ENCODE results near the gene TRAPPC1.

The TRAPPC1 gene

DNA sequence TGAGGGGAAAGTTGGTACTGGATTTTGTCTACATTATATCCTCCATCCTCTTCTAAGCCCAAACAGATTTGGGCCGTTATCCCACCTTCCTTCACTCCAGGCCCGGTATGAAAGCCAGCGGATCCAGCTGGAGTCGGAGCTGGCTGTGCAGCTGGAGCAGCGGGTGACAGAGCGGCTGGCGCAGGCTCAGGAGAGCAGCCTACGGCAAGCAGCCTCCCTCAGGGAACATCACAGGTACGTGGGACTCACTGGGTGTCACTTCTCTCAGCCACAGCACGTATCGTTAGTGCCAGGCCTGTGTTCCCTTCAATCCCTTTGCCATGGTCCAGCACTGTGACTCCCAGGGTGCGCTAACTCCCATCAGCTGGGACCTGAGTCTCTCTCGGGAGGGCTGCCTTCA, 11.5 kb upstream of the TRAPPC1 start:
- in situ Hi-C loops (cut with HindIII; ENCODE audit: low sequenced_read_pairs), result no loop called here

- in situ Hi-C loops (cut with HindIII; ENCODE audit: low sequenced_read_pairs), result no loop called here
Observed at GRCh38 chr17:7940743-7941142, 9.0 kb upstream of the TRAPPC1 start.

DNA sequence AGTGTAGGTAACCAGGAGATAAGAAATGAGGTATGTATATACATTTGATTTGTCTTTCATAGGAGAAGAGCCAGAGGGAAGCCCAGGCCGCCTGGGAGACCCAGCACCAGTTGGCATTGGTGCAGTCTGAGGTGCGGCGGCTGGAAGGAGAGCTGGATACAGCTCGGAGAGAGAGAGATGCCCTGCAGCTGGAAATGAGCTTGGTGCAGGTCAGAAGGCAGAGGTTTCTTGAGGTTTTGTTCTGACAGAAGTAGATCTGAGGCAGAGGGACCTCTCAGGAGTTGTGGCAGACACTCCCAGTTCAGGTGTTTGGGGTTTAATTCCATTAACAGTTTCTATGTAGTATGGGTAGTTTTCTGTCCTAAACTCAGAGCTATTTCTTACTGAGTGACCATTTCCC, 8.3 kb upstream of the TRAPPC1 start:
- in situ Hi-C loops (cut with HindIII; ENCODE audit: low sequenced_read_pairs), result no loop called here

DNA sequence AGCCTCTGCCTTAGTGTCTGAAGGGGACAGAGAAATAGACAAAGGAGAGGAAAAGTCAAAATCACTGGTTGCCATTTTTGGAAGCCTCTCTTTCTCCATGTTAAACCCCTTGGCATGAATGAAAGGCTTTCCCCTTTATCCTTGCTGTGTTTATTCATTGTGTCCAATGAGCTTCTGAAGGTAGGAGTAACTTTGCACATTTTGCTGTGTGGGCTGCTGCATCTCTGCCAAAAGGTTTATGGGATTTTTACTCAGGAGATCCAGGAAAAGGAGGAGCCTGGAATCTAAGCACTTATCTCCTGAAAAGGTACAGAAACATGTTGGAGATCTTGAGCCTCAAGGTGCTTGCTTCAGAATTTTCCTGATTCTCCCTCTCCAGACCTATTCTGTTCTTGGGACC, 4.1 kb upstream of the TRAPPC1 start:
- in situ Hi-C loops (cut with HindIII; ENCODE audit: low sequenced_read_pairs), result no loop called here

GRCh38 chr17:7932949-7933348, 1.2 kb upstream of the TRAPPC1 start:
- in situ Hi-C loops (cut with HindIII; ENCODE audit: low sequenced_read_pairs), result no loop called here

GRCh38 chr17:7932483-7932891, 741 bp upstream of the TRAPPC1 start:
- in situ Hi-C loops (cut with HindIII; ENCODE audit: low sequenced_read_pairs), result no loop called here

DNA sequence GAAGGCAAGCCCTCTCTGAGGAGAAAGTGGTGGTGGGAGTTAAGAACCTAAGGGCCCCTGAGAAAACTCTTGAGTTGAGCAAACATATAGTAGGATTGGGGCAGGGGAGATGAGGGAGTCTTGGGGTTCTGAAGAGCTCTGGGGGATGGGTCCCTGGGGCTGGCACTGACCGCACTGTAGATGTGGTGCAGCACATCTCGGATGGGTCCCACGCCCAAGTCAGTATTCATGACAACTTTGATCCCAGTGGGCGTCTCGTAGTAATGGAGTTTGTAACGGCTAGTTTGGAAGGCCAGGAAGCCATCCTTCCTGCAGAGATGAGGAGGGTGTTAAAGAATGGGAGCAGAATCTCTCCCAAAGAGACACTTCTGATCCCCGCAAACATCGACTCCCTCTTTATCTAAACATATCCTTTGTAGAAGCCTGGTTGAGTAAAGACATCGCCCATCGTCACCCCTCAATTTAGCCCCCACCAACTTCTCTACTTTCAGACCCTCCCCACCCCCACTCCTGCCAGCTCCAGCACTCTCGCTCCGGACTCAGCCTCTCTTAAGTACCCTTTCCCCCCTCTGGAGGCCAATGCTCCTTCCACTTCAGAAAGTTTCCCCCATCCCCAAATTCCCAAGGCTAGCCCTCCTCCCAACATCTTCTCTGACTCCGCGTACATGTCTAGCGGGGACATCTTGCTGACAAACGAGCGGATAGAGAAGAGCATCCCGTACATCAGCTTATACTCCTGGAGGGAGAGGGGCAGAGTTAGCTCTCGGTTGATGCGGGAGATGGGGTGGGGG, 710 bp downstream of the TRAPPC1 start:
- in situ Hi-C loops (cut with HindIII; ENCODE audit: low sequenced_read_pairs), result no loop called here

DNA sequence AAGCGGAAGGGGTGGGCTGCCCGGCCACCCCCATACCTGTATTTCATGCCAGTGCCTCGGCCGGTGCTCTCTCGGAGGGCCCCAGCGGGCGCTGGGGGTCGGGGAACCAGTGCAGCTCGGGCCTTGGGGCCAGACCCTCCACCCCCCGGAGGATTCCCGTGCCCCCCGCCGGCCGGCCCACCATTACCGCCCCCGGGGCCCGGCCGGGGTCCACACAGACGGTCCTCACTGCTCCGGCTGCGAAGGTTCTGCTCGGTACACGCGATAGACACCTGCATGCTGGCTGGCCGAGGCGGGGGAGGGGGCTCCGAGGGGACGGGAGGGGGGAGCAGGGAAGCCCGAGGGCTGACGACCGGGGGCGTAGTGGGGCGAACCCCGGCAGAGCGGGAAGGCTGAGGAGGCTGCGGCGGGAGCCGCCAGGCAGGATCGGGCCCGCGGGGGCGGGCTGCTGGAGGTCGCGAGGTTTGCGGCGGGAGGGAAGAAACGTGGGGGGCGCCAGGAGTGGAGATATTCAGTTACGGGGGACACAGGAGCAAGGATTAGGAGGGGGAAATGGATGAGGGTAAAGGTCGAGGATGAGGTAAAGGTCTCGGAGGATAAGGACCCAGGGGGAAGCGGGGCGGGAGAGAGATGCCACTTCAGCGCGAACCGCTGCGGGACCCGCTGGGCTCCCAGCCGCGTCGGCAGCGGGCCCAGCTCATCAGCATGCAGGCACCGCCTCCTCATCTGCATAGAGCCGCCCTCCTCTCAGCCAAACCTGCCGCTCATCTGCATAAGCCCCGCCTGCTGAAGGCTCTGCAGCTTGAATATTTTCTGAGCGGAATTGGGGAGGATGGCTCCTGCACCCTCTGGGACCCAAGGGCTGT, 2.4 kb downstream of the TRAPPC1 start, which contains the start of gene KCNAB3:
Gene KCNAB3, minus strand, starts transcription at position 699 of the 866 bp plus-strand sequence. Its CDS starts 421 bp downstream, at position 278.
- in situ Hi-C loops (cut with HindIII; ENCODE audit: low sequenced_read_pairs), result no loop called here

DNA sequence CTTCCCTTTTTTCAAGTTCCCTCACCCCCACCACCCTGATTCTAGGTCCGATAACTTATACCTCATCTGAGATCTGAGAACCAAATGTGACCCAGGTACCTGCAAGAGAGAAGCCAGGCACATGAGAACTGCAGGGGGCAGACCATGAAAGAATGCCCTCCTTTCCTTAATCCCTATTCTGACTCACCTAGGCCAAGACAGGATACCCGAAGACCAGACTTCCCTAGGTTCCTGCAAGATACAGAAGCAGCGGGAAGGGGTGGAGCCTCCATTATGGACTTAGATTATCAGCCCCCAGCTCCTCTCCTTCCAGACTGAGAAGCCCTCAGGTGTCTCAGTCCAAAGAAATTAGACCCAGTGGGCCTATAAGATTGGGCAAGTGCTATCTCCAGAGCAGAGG, 4.2 kb downstream of the TRAPPC1 start:
- in situ Hi-C loops (cut with HindIII; ENCODE audit: low sequenced_read_pairs), result no loop called here

GRCh38 chr17:7922845-7923628, 8.7 kb downstream of the TRAPPC1 start:
- in situ Hi-C loops (cut with HindIII; ENCODE audit: low sequenced_read_pairs), result no loop called here

DNA sequence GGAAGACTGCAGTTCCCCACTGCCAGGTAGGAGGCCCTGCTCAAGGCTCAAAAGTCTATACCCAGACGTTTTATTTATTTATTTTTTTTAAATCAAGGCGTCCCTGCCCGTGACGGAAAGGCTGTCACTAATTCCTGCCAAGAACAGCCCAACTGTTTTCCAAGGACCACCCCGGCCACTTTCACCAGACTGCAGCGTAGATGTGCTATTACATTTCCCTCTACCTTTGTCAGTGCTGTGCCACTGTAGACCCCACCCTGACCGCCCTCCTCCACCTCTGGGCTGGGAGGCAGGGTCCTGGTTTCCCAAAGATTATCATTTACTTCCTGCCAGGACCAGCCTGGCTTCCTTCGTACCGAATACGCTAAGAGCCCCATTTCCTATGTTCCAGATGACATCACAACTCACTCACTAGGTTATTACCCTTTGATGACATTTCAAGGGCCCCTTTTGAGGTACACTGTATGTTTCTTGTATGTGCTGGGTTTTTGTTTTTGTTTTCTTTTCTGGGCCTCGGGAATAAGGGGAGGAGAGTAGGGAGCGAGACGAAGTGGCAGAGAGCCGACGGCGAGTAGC, 9.4 kb downstream of the TRAPPC1 start:
- in situ Hi-C loops (cut with HindIII; ENCODE audit: low sequenced_read_pairs), result no loop called here

DNA sequence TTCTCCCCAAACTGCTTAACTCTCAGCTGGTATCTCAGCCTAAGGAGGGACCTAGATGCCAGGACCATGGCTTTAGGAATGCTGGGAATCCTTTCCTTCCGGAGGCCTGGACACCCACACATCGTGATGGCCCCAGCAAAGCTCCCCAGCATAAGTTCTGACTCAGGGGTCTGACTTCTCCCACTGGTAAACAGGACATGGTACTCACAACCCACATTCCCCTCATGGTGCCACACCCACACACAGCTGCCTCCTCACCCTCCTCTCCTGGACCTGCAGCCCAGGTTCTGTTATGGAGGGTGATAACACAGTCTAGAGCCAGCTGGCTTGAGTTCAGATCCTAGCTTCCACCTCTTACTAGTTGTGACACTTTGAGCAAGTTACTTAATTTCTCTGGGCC, 14.9 kb downstream of the TRAPPC1 start:
- in situ Hi-C loops (cut with HindIII; ENCODE audit: low sequenced_read_pairs), result no loop called here

DNA sequence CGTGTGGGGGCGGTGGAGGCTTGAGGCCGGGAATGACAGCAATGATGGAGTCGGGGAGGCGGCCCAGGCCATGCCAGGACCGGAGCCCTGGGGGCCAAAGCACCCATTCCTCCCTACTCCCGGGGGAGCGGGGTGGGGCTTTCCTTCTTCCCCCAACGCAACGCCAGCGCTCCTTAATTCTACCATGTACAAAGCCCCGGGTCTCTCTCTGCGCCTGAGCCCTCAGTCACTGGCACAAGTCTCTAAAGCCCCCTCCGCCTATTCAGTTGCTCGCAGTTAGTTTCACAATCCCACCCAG, 15.4 kb downstream of the TRAPPC1 start:
- in situ Hi-C loops (cut with HindIII; ENCODE audit: low sequenced_read_pairs), result no loop called here

DNA sequence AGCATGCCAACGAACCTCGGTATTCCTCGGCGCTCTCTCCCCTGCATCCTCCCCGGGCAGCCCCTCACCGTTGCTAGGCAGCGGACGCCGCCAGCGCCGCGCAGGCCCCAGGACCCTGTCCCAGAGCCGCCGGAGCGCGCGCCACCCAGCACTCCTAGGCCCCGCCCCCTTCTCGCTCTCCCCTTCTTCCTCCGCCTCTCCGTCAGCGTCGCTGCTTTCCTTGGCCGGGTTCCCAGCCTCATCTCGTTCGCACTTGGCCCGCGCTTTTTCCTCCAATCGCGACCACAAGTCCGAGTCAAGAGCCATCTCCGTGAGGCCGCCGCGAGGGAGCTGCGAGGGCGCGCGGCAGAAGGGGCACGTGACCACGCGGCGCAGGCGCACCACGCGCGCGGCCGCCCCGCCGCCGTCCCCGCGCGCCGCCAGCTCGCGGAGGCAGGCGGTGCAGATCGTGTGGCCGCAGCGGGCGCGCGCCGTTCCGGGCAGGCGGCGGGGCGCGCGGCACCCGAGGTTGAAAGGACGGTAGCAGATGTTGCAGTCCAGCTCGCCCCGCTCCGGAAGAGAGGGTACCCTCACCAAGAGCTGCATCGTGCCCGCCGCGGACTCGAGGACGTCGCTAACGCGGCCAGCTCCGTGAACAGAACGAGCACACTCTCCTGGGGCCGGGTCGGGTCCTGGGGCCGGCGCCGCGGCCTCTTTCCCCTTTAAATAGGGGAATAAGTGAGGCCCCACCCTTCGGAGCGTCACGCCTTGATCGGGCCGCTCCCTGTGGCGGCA, 15.9 kb downstream of the TRAPPC1 start, which contains the start of gene RNF227:
Gene RNF227, minus strand, starts transcription at position 679 of the 774 bp plus-strand sequence. Its CDS starts 94 bp downstream, at position 585.
- in situ Hi-C loops (cut with HindIII; ENCODE audit: low sequenced_read_pairs), result no loop called here

- in situ Hi-C loops (cut with HindIII; ENCODE audit: low sequenced_read_pairs), result no loop called here
Observed at GRCh38 chr17:7915179-7915610, 16.6 kb downstream of the TRAPPC1 start.

DNA sequence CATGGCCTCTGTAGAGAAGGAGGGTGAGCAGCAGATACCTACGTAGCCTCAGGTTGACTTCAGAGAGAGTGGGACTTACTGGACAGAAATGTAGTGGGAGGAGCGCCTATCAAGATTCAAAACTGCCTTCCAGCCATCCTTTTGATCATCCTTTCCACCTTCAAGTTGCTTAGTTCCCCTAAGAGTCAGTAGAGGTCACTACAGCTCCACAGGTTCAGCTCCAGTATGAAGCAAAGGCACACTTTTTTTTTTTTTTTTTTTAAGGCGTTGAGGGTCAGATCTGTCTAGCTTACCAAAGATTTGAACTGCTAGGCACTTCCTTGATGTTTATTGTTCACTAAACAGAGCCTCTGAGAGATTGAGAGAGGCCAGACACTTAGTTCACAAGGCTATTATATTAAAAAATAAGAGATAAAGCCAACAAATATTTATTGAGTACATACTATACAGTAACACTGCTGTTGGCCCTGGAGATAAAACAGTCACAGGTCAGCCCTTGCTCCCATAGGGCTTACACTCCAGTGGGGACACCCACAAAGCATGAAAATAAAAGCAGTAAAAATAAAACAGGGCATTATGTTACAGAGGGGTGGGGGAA, 18.7 kb downstream of the TRAPPC1 start:
- in situ Hi-C loops (cut with HindIII; ENCODE audit: low sequenced_read_pairs), result no loop called here

DNA sequence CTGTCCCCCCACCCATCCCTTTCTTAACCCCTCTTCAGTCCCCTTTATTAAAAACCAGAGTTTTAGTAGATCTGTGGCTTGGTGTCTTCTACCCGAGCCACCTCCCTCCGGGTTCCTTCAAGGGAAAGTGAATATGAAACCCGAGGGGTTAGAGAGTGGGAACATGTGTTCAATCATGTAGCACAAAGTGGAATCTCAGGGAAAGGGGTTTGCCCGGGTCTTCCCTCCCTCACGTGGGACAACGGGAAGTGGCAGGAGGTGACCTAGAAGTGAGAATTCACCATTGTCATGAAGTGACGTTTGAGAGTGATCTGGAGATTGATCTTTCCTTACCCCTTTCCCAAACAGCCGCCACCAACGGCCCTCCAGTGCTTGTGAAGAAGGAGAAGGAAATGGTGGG, 20.6 kb downstream of the TRAPPC1 start:
- in situ Hi-C loops (cut with HindIII; ENCODE audit: low sequenced_read_pairs), result no loop called here

- in situ Hi-C loops (cut with HindIII; ENCODE audit: low sequenced_read_pairs), result no loop called here
Observed at GRCh38 chr17:7910711-7911110, 21.0 kb downstream of the TRAPPC1 start.

DNA sequence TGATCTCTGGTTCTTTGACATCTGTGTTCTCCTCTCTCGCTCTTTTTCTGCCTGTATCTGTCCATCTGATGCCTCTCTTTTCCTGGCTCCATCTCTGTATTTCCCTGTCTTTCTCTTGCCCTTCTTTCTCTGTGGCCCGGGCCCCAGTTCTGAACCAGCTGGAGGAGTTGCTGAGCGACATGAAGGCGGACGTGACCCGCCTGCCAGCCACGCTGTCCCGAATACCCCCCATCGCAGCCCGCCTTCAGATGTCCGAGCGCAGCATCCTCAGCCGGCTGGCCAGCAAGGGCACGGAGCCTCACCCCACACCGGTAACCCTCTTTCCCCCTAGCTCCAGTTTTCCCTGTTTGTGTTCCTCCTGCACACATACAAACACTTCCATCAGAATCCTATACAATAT, 21.5 kb downstream of the TRAPPC1 start:
- in situ Hi-C loops (cut with HindIII; ENCODE audit: low sequenced_read_pairs), result no loop called here

GRCh38 chr17:7909089-7909488, 22.7 kb downstream of the TRAPPC1 start:
- in situ Hi-C loops (cut with HindIII; ENCODE audit: low sequenced_read_pairs), result no loop called here

Measured in DLD1 (cell line).